OCI-LY3 (cell line): ENCODE results near the gene NUP93.

Source experiments
- H2AFZ ChIP-seq: fragments of 200-600, 300-600 bp; shearing (Covaris generic); 2 replicates; pipeline ENCODE4 v1.6.0; 2014; ENCODE audit warnings: antibody characterized with exemption, low read depth, low read length
- H3K27ac ChIP-seq: fragments of 200-600, 300-600 bp; sonication (generic); 2 replicates; pipeline ENCODE4 v1.5.1; 2014; ENCODE audit warnings: mild to moderate bottlenecking, low read length, moderate library complexity, mixed read lengths
- H3K27me3 ChIP-seq: fragments of 200-600, 300-600 bp; sonication (generic); 2 replicates; pipeline ENCODE4 v1.6.1; 2014; ENCODE audit warnings: low read depth, low read length, mixed read lengths
- H3K36me3 ChIP-seq: fragments of 200-600, 300-600 bp; sonication (generic); replicated peaks from 2 replicates; pipeline ENCODE3; 2014; ENCODE audit warnings: low read depth, low read length, mixed read lengths
- H3K4me1 ChIP-seq: fragments of 300-600, 200-600 bp; sonication (generic); 2 replicates; pipeline ENCODE4 v1.6.1; 2014; ENCODE audit warnings: low read length, mixed read lengths
- H3K4me2 ChIP-seq: fragments of 200-600, 300-600 bp; sonication (generic); 2 replicates; pipeline ENCODE4 v1.6.1; 2014; ENCODE audit warnings: low read length, mixed read lengths
- H3K4me3 ChIP-seq: fragments of 300-600, 200-600 bp; sonication (generic); 2 replicates; pipeline ENCODE4 v1.5.1; 2014; ENCODE audit warnings: antibody characterized with exemption, mild to moderate bottlenecking, low read length, moderate library complexity
- H3K79me2 ChIP-seq: fragments of 300-600, 200-600 bp; shearing (Covaris generic); 2 replicates; pipeline ENCODE4 v1.6.1; 2014; ENCODE audit warnings: mild to moderate bottlenecking, low read length, mixed read lengths
- H3K9ac ChIP-seq: fragments of 300-600, 200-600 bp; shearing (Covaris generic); 2 replicates; pipeline ENCODE4 v1.6.0; 2014; ENCODE audit warnings: mild to moderate bottlenecking, low read length, moderate library complexity
- H3K9me3 ChIP-seq: fragments of 200-600, 300-600 bp; shearing (Covaris generic); 2 replicates; pipeline ENCODE4 v1.6.1; 2014; ENCODE audit warnings: low read length, mixed read lengths; ENCODE audit not compliant: insufficient read depth
- H4K20me1 ChIP-seq: fragments of 200-600, 300-600 bp; sonication (generic); 2 replicates; pipeline ENCODE4 v1.6.1; 2016; ENCODE audit warnings: low read length, mixed read lengths; ENCODE audit not compliant: insufficient read depth
- CTCF ChIP-seq: fragments of 200-600, 300-600 bp; sonication (generic); IDR thresholded peaks from 2 replicates; pipeline ENCODE4 v1.5.1; 2014; ENCODE audit warnings: antibody characterized with exemption, low read length, low read depth
- EZH2phosphoT487 ChIP-seq: fragments of 200-600 bp; shearing (Covaris generic); IDR thresholded peaks from 2 replicates; pipeline ENCODE4 v1.6.1; 2018; ENCODE audit warnings: antibody characterized with exemption, mixed run types, low read depth

The NUP93 gene

GRCh38 chr16:56880176-56880575 lies 150.2 kb downstream of the NUP93 start:
- Histone ChIP-seq H3K4me1 (peaks cover 17% of the 10 kb centered on the region), H3K36me3 (no peaks in the 10 kb centered on the region), H4K20me1 (no peaks in the 10 kb centered on the region), H3K9me3 (no peaks in the 10 kb centered on the region), H3K9ac (no peak overlapping the region), H3K79me2 (no peaks in the 10 kb centered on the region), H3K4me2 (no peak overlapping the region), H3K27me3 (no peaks in the 10 kb centered on the region), H3K27ac (no peak overlapping the region), H3K4me3 (no peak overlapping the region), H2AFZ (no peak overlapping the region)
- TF ChIP-seq EZH2phosphoT487, result no peak
- no peak for TF ChIP-seq CTCF

- peaks cover 3% of the 10 kb centered on the region for H3K36me3 ChIP-seq
- no peak overlapping the region for H3K4me2 ChIP-seq
- TF ChIP-seq EZH2phosphoT487, result no peak
- no peak for TF ChIP-seq CTCF
- H3K4me1 ChIP-seq, result peaks cover 12% of the 10 kb centered on the region
- H3K4me3 ChIP-seq, result no peak overlapping the region
- no peaks in the 10 kb centered on the region for H3K79me2 ChIP-seq
- no peaks in the 10 kb centered on the region for H3K27me3 ChIP-seq
- H4K20me1 ChIP-seq, result no peaks in the 10 kb centered on the region
- no peak overlapping the region for H3K27ac ChIP-seq
- H2AFZ ChIP-seq, result no peak overlapping the region
- H3K9me3 ChIP-seq, result no peaks in the 10 kb centered on the region
- H3K9ac ChIP-seq, result no peak overlapping the region
Measured at GRCh38 chr16:56880685-56881084, 150.8 kb downstream of the NUP93 start.

- Histone ChIP-seq H2AFZ (no peak overlapping the region), H3K27ac (no peak overlapping the region), H3K9ac (no peak overlapping the region), H3K9me3 (no peaks in the 10 kb centered on the region), H3K79me2 (no peaks in the 10 kb centered on the region), H3K4me3 (no peak overlapping the region), H3K36me3 (peaks cover 6% of the 10 kb centered on the region), H3K4me2 (no peak overlapping the region), H3K4me1 (no peaks in the 10 kb centered on the region), H4K20me1 (no peaks in the 10 kb centered on the region), H3K27me3 (no peaks in the 10 kb centered on the region)
- TF ChIP-seq CTCF (no peak), EZH2phosphoT487 (no peak)
Measured at GRCh38 chr16:56882077-56882800, 152.3 kb downstream of the NUP93 start.

GRCh38 chr16:56883586-56883985 lies 153.7 kb downstream of the NUP93 start:
- Histone ChIP-seq H3K27me3 (no peaks in the 10 kb centered on the region), H3K9ac (no peak overlapping the region), H3K9me3 (no peaks in the 10 kb centered on the region), H3K27ac (no peak overlapping the region), H3K4me1 (peaks cover 8% of the 10 kb centered on the region), H3K4me2 (no peak overlapping the region), H3K79me2 (no peaks in the 10 kb centered on the region), H2AFZ (no peak overlapping the region), H3K36me3 (peaks cover 12% of the 10 kb centered on the region), H4K20me1 (no peaks in the 10 kb centered on the region), H3K4me3 (no peak overlapping the region)
- no peak for TF ChIP-seq EZH2phosphoT487
